Lower leg skin (tissue), 4 donors: ENCODE data around the gene PRTFDC1. TPM values are rescaled to one million over a fixed set of nuclear protein-coding genes. Genes with fewer than 3 reads are reported as not detected.

Experiments
- DNase-seq, 2 donors: peaks; one replicate each; pipeline ENCODE4 v3.0.0-alpha.2; 2019; ENCODE audit warnings: low spot score in 2 of 2
- H3K4me3 ChIP-seq: fragments of 200-600 bp; sonication (generic); 2 replicates; pipeline ENCODE4 v1.5.1; 2017; ENCODE audit warnings: mild to moderate bottlenecking, low read depth; ENCODE audit not compliant: poor library complexity, severe bottlenecking
- CTCF ChIP-seq, 3 donors: fragments of 450-650 bp; IDR thresholded peaks; one replicate each; pipeline ENCODE4 v1.5.1; 2016; ENCODE audit warnings: antibody characterized with exemption in 3 of 3, mild to moderate bottlenecking in 3 of 3, moderate library complexity in 2 of 3
- POLR2A ChIP-seq, 2 donors: fragments of 450-650 bp; IDR thresholded peaks; one replicate each; pipeline ENCODE4 v1.6.1; 2016 to 2017; ENCODE audit warnings: antibody characterized with exemption in 2 of 2, mild to moderate bottlenecking in 1 of 2, moderate library complexity in 1 of 2
- WGBS, 2 donors: methylation state at CpG; one replicate each; pipeline ENCODE4 v1.1.5; 2018; 5-methylcytosine and 5-hydroxymethylcytosine counted together
- intact Hi-C: fragments of 100-400 bp; cut with DNase I; formaldehyde crosslinking; loops from one replicate; pipeline ENCODE4 v1.15.0; 2023; ENCODE audit warnings: low total_unique reads
- total RNA-seq, 4 donors: library from RNA; depleted of rRNA; stranded (reverse); fragments of >200 nt; gene quantifications; one replicate each; pipeline ENCODE4 v1.1.0, GENCODE V29; 2016

Gene PRTFDC1
- total RNA-seq, 4 donors from 2014 or later, result 0.45 to 1.3 TPM; not detected in 2

DNA sequence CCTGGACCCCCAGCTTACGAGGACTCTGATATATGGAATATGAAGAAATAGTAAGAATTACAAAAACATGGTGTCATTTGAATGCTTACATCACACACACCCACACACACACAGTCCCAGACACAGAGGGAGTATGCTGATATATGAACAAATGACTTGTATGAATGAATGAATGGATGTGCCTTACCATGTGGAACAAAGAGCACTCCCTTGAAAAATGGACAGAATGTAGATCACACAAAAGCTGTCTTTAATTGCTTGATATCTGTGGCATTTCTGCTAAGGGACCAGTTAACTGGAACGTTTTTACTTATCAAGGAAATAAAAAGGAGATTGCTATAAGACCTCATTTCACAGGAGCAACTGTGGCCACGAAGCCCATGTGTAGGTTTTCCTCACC, 46.0 kb downstream of the PRTFDC1 start:
- intact Hi-C loops, result no loop called here
- no peak for TF ChIP-seq CTCF (IDR thresholded peaks at IDR 0.05)
- TF ChIP-seq POLR2A (IDR thresholded peaks at IDR 0.05), result no peak

DNA sequence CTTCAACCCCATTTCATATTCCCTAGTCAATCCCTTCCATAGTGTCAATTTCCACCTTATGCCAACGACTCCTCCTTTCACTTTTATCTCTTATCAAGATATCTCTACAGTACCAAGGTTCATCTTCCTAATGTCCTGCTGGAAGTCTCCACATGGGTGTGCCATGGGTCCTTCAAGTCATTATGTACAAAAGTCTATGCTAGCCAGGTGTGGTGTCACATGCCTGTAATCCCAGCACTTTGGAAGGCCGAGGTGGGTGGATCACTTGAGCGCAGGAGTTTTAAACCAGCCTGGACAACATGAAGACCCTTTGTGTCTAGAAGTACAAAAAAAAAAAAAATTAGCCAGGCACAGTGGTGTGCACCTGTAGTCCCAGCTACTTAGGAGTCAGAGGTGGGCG, 47.6 kb downstream of the PRTFDC1 start:
- no peak for DNase-seq
- TF ChIP-seq POLR2A (IDR thresholded peaks at IDR 0.05) (no peak), CTCF (IDR thresholded peaks at IDR 0.05) (no peak)
- 95% methylated on average over 4 of the region's 4 CpGs for WGBS, 2 donors
- no peak overlapping the region for H3K4me3 ChIP-seq
- intact Hi-C loops, result loop anchor here (5.0 kb wide), 1 partner anchor 1022 kb away; no protein-coding TSS in a partner anchor

More for the DNA sequence above, 46.0 kb downstream of the PRTFDC1 start:
- DNase-seq, result no peak
- WGBS, 2 donors, result 88 to 91% methylated on average over 3 of the region's 3 CpGs
- H3K4me3 ChIP-seq, result no peak overlapping the region

DNA sequence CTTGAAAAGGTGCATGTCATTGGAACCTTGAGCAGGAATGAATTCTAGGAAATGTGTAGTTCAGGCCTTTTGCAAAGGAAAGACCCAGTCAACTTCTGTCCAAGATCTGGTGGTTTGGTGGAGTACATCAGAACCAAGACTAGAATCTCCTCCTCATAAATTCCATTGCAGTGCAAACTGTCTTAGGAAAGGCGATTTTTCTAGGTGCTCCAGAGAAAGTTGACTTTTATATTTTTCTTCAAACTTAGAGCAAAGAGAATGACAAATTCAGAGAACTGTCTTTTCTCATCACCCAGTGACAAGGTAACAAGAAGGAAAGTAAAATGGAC, 50.0 kb downstream of the PRTFDC1 start:
- no peak for TF ChIP-seq CTCF (IDR thresholded peaks at IDR 0.05)
- no peak for TF ChIP-seq POLR2A (IDR thresholded peaks at IDR 0.05)
- intact Hi-C loops, result loop anchor here (5.0 kb wide), 1 partner anchor 1025 kb away; no protein-coding TSS in a partner anchor
- no peak overlapping the region for H3K4me3 ChIP-seq
- 50 to 71% methylated on average over 1 of the region's 1 CpG for WGBS, 2 donors
- no peak for DNase-seq

- TF ChIP-seq CTCF (IDR thresholded peaks at IDR 0.05), result no peak
- TF ChIP-seq POLR2A (IDR thresholded peaks at IDR 0.05), result no peak
- intact Hi-C loops, result loop anchor here (5.0 kb wide), 1 partner anchor 1025 kb away; no protein-coding TSS in a partner anchor
- no peak overlapping the region for H3K4me3 ChIP-seq
- DNase-seq, result no peak
- 18 to 27% methylated on average over 5 of the region's 5 CpGs for WGBS, 2 donors
Measured at GRCh38 chr10:24901686-24902399, 50.6 kb downstream of the PRTFDC1 start.

DNA sequence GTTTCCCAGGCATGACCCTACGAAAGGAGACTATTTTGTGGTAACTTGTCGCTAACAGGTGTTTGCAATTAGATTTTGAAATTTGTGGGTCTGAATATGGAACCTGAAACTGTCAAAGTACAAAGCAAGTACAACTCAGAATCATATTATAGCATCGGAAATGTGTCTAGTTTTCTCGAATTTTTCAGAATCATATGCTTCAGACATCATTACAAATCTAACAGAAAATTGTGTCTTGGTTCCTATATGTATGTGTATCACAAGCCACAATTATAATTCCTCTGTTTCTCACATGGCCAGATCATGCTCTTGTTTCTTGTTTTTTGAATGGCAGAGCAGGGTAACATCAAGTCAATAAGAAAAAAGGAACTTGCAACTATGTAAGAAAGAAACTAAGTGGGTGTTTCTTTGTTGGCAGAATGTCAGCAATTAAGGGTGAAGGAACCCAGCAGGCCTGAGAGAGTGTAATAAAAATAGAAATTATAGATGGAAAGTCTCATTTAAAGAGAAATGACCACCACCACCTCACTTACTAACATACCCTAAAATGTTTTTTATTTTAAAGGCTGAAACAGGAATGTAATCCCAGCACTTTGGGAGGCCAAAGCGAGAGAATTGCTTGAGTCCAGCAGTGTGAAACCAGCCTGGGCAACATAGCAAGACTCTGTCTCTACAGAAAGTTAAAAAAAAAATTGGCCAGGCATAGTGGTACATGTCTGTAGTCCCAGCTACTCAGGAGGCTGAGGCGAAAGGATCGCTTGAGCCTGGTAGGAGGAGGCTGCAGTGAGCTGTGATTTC, 51.3 kb downstream of the PRTFDC1 start:
- no peak overlapping the region for H3K4me3 ChIP-seq
- no peak for DNase-seq
- WGBS, 2 donors, result 77% methylated on average over 7 of the region's 7 CpGs
- TF ChIP-seq CTCF (IDR thresholded peaks at IDR 0.05), result no peak
- TF ChIP-seq POLR2A (IDR thresholded peaks at IDR 0.05), result no peak
- intact Hi-C loops, result loop anchor here (5.0 kb wide), 1 partner anchor 1026 kb away; no protein-coding TSS in a partner anchor
